ENCODE data around the gene AP1G2.

AP1G2 gene

DNA sequence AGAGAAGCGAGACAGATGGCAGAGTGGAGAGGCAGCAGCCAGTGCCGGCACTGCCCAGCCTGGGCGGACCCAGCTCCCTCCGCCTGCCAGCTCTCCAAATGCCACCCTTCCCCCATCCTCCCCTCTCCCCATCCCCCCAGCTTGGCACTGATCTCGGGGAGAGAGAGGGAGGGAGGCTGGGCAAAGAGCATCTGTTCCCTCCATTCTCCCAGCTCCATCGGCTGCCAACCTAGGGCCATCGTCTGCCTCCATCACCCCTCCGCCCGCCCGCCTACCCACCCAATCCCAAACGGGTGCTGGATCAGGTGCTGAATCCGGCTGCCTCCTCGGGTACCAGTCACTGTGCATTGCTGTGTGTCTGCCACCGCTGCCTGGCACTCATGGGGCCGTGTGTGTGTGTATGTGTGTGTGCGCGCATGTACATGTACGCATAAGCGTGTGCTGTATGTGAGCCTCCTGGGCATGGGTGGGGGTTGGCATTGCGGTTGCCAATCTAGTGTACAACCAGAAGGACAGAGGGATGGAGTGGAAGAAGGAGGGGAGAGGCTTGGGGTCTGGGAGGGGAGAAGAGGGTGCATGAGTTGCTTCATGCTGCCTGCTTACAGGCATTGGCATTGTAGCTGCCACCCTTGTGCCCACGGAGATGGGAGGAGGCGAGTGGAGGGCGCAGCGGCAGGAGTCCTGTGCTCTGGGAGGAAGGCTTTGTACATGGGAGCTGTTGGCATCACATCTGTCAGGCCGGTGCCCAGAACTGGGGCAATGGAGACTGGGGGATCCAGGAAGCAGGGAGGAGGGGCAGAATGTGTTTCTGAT is 54.4 kb downstream of the AP1G2 start:
- TF ChIP-seq, protein P1, sequence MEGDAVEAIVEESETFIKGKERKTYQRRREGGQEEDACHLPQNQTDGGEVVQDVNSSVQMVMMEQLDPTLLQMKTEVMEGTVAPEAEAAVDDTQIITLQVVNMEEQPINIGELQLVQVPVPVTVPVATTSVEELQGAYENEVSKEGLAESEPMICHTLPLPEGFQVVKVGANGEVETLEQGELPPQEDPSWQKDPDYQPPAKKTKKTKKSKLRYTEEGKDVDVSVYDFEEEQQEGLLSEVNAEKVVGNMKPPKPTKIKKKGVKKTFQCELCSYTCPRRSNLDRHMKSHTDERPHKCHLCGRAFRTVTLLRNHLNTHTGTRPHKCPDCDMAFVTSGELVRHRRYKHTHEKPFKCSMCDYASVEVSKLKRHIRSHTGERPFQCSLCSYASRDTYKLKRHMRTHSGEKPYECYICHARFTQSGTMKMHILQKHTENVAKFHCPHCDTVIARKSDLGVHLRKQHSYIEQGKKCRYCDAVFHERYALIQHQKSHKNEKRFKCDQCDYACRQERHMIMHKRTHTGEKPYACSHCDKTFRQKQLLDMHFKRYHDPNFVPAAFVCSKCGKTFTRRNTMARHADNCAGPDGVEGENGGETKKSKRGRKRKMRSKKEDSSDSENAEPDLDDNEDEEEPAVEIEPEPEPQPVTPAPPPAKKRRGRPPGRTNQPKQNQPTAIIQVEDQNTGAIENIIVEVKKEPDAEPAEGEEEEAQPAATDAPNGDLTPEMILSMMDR (IDR thresholded peaks at IDR 0.05): no peak

DNA sequence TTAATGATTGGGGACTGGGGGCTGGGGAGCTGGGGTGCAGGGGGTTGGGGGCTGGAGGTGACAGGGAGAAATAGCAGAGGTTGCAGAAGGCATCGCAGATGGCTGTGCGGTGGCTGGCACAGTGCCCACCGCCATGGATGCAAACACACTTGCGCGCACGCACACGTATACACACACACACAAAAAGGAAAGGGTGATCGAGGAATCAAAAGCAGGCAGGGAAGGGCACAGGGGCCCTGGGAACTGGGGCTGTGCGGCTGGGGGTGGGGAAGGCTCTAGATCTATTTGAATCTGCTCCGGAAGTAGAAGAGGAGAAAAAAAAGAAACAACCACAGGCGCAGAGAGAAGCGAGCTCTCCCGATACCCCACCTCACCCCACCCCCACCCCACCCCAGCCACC is 55.4 kb downstream of the AP1G2 start:
- TF ChIP-seq, protein P1 (IDR thresholded peaks at IDR 0.05): no peak
